ENCODE measurements around the gene LPP.

- TF ChIP-seq CTCF (IDR thresholded peaks at IDR 0.05) (no peak), POLR2A (IDR thresholded peaks at IDR 0.05) (no peak), EP300 (IDR thresholded peaks at IDR 0.05) (no peak)
These were observed 745.9 kb downstream of the LPP start for GRCh38 chr3:188899881-188900280.

Measured in ovary (tissue), 3 donors.